Calu3 (cell line): ENCODE measurements around the gene CCDC167. TPM values are rescaled to one million over a fixed set of nuclear protein-coding genes. Genes with fewer than 3 reads are reported as not detected.

Source experiments
- BruUV-seq: library from RNA; stranded (reverse); fragments of 400-500 nt; replicated peaks from 2 replicates; lab custom pipeline; 2021; lab: Mats Ljungman, UMichigan
- CTCF ChIA-PET: fragments of 300-600 bp; sonication (Branson Sonifier 250); formaldehyde crosslinking; loops from one replicate; lab custom pipeline; 2022; ENCODE audit warnings: antibody characterized with exemption; lab: Charles Lee
- DNase-seq: peaks from one replicate; pipeline ENCODE4 v3.0.0; 2022
- H3K27ac Mint-ChIP-seq: one replicate; pipeline ENCODE4 v1.8.0; 2022; ENCODE audit warnings: mixed read lengths; ENCODE audit not compliant: unreplicated experiment
- H3K27me3 Mint-ChIP-seq: one replicate; pipeline ENCODE4 v1.8.0; 2022; ENCODE audit warnings: mixed read lengths; ENCODE audit not compliant: unreplicated experiment
- H3K36me3 Mint-ChIP-seq: one replicate; pipeline ENCODE4 v1.8.0; 2022; ENCODE audit warnings: mild to moderate bottlenecking, moderate library complexity, mixed read lengths; ENCODE audit not compliant: insufficient read depth, unreplicated experiment
- H3K4me1 Mint-ChIP-seq: one replicate; pipeline ENCODE4 v1.8.0; 2022; ENCODE audit warnings: mild to moderate bottlenecking, low read depth, mixed read lengths; ENCODE audit not compliant: unreplicated experiment
- H3K4me3 Mint-ChIP-seq: one replicate; pipeline ENCODE4 v1.8.0; 2022; ENCODE audit warnings: mild to moderate bottlenecking, low read depth, moderate library complexity, mixed read lengths; ENCODE audit not compliant: unreplicated experiment
- H3K9me3 Mint-ChIP-seq: one replicate; pipeline ENCODE4 v1.8.0; 2022; ENCODE audit warnings: low read depth, mixed read lengths; ENCODE audit not compliant: unreplicated experiment
- CTCF ChIP-seq: fragments of 200-600 bp; IDR thresholded peaks from one replicate; pipeline ENCODE4 v1.8.0; 2022; ENCODE audit warnings: antibody characterized with exemption; ENCODE audit not compliant: unreplicated experiment
- intact Hi-C: fragments of 100-400 bp; cut with micrococcal nuclease; formaldehyde crosslinking; loops from one replicate; pipeline ENCODE4 v1.10.0; 2022; ENCODE audit not compliant: unreplicated experiment
- total RNA-seq: library from RNA; stranded (reverse); gene quantifications from 2 replicates; pipeline ENCODE4 v1.2.3, GENCODE V29; 2022

CCDC167 gene
- total RNA-seq, 1 experiment from 2014 or later = 40.2 TPM

- no peaks in the 10 kb centered on the region for H3K36me3 Mint-ChIP-seq
- H3K27ac Mint-ChIP-seq = no peak overlapping the region
- intact Hi-C loops = no loop called here
- no peak overlapping the region for H3K4me3 Mint-ChIP-seq
- peaks cover 100% of the 10 kb centered on the region for H3K27me3 Mint-ChIP-seq
- H3K9me3 Mint-ChIP-seq = no peaks in the 10 kb centered on the region
- DNase-seq = no peak
- CTCF ChIA-PET = interaction anchor here (0.6 to 1.2 kb wide), 3 partner anchors 8 to 944 kb away, joined by 3 to 4 read pairs (median 4); no protein-coding TSS in a partner anchor
- TF ChIP-seq CTCF = no peak
- H3K4me1 Mint-ChIP-seq = no peaks in the 10 kb centered on the region
- BruUV-seq = no TSS peak
Measured at GRCh38 chr6:37530297-37530696, 30.6 kb upstream of the CCDC167 start.

- no TSS peak for BruUV-seq
- no peaks in the 10 kb centered on the region for H3K9me3 Mint-ChIP-seq
- TF ChIP-seq CTCF = no peak
- CTCF ChIA-PET = no interaction called here
- peaks cover 100% of the 10 kb centered on the region for H3K27me3 Mint-ChIP-seq
- intact Hi-C loops = no loop called here
- H3K36me3 Mint-ChIP-seq = no peaks in the 10 kb centered on the region
- no peak for DNase-seq
- peaks cover 7% of the 10 kb centered on the region for H3K4me1 Mint-ChIP-seq
- no peak overlapping the region for H3K27ac Mint-ChIP-seq
- no peak overlapping the region for H3K4me3 Mint-ChIP-seq
Measured at GRCh38 chr6:37528541-37528940, 28.8 kb upstream of the CCDC167 start.

- peaks cover 8% of the 10 kb centered on the region for H3K4me1 Mint-ChIP-seq
- DNase-seq = no peak
- TF ChIP-seq CTCF = no peak
- BruUV-seq = no TSS peak
- no peak overlapping the region for H3K4me3 Mint-ChIP-seq
- H3K9me3 Mint-ChIP-seq = no peaks in the 10 kb centered on the region
- H3K36me3 Mint-ChIP-seq = peaks cover 5% of the 10 kb centered on the region
- intact Hi-C loops = no loop called here
- CTCF ChIA-PET = interaction anchor here (0.6 kb wide), 1 partner anchor 114 kb away, joined by 6 read pairs; no protein-coding TSS in a partner anchor
- H3K27ac Mint-ChIP-seq = no peak overlapping the region
- H3K27me3 Mint-ChIP-seq = peaks cover 100% of the 10 kb centered on the region
Measured at GRCh38 chr6:37525460-37526357, 26.0 kb upstream of the CCDC167 start.

- no TSS peak for BruUV-seq
- H3K4me3 Mint-ChIP-seq = no peak overlapping the region
- TF ChIP-seq CTCF = no peak
Measured at GRCh38 chr6:37524970-37525318, 25.3 kb upstream of the CCDC167 start.

More at GRCh38 chr6:37524970-37525318, 25.3 kb upstream of the CCDC167 start:
- Mint-ChIP-seq H3K27ac (no peak overlapping the region), H3K9me3 (no peaks in the 10 kb centered on the region), H3K36me3 (peaks cover 5% of the 10 kb centered on the region), H3K27me3 (peaks cover 94% of the 10 kb centered on the region), H3K4me1 (peaks cover 8% of the 10 kb centered on the region)
- DNase-seq = no peak
- CTCF ChIA-PET = interaction anchor here (0.6 to 0.9 kb wide), 2 partner anchors 19 to 115 kb away, joined by 3 to 6 read pairs; no protein-coding TSS in a partner anchor
- intact Hi-C loops = no loop called here
